Endothelial cell (in vitro differentiated cells): ENCODE measurements around the gene CNOT9. TPM values are rescaled to one million over a fixed set of nuclear protein-coding genes. Genes with fewer than 3 reads are reported as not detected.
A peak's percentile ranks its signal among the peaks of the same experiment; 100 is the strongest.
"Not testable (repeated sequence)": the region's sequence is repeated elsewhere in the genome, so short reads cannot be mapped to it uniquely, and the experiment has no call there.

Source experiments
- DNase-seq: peaks from one replicate; pipeline ENCODE4 v3.0.0; 2021; ENCODE audit warnings: low spot score
- H3K27ac Mint-ChIP-seq: one replicate; pipeline ENCODE4 v1.8.0; 2021; ENCODE audit warnings: mixed read lengths, inconsistent platforms; ENCODE audit not compliant: unreplicated experiment
- H3K27me3 Mint-ChIP-seq: one replicate; pipeline ENCODE4 v1.8.0; 2021; ENCODE audit warnings: mild to moderate bottlenecking, moderate library complexity, mixed read lengths, inconsistent platforms; ENCODE audit not compliant: unreplicated experiment
- H3K36me3 Mint-ChIP-seq: one replicate; pipeline ENCODE4 v1.8.0; 2021; ENCODE audit warnings: mild to moderate bottlenecking, low read depth, mixed read lengths, inconsistent platforms; ENCODE audit not compliant: unreplicated experiment
- H3K4me1 Mint-ChIP-seq: one replicate; pipeline ENCODE4 v1.8.0; 2021; ENCODE audit warnings: mild to moderate bottlenecking, mixed read lengths, inconsistent platforms; ENCODE audit not compliant: unreplicated experiment
- H3K4me3 Mint-ChIP-seq: one replicate; pipeline ENCODE4 v1.8.0; 2021; ENCODE audit warnings: mild to moderate bottlenecking, mixed read lengths, inconsistent platforms; ENCODE audit not compliant: unreplicated experiment
- H3K9me3 Mint-ChIP-seq: one replicate; pipeline ENCODE4 v1.8.0; 2021; ENCODE audit warnings: mixed read lengths, inconsistent platforms; ENCODE audit not compliant: unreplicated experiment
- CTCF ChIP-seq: fragments of 200-600 bp; sonication (generic); IDR thresholded peaks from one replicate; pipeline ENCODE4 v1.5.0; 2021; ENCODE audit warnings: antibody characterized with exemption; ENCODE audit not compliant: unreplicated experiment
- long read RNA-seq: library from polyadenylated mRNA; unstranded; transcript quantifications from one replicate; pipeline ENCODE4 v2.0.0, GENCODE V29; 2020; ENCODE audit not compliant: unreplicated experiment
- total RNA-seq: library from RNA; stranded (reverse); fragmentation: NEBNext Ultra II Directional; extraction: Animal tissue kit (Norgen Biotek cat#: 25700); gene quantifications from one replicate; pipeline ENCODE4 v1.2.1, GENCODE V29; 2021; ENCODE audit not compliant: unreplicated experiment

CNOT9 gene
- 56.1 TPM for total RNA-seq
- long read RNA-seq, full-length matches to known transcripts, result 5 of 23 reads
- long read RNA-seq, partial matches to known transcripts, result 0 of 23 reads
- long read RNA-seq, other reads (novel, unspliced or antisense), result 18 of 23 reads

GRCh38 chr2:218568190-218569037 is at the start of gene CNOT9, which contains the start of gene USP37:
Gene CNOT9, plus strand, starts transcription at chr2:218568839. Its CDS starts 116 bp downstream, at chr2:218568955.
Gene USP37, minus strand, starts transcription at chr2:218568351. Its CDS starts 9,698 bp downstream, at chr2:218558653.
- H3K4me1 Mint-ChIP-seq, result peaks cover 27% of the 10 kb centered on the region
- H3K27me3 Mint-ChIP-seq, result peaks cover 11% of the 10 kb centered on the region
- H3K36me3 Mint-ChIP-seq, result peaks cover 19% of the 10 kb centered on the region
- H3K9me3 Mint-ChIP-seq, result no peaks in the 10 kb centered on the region
- peak; percentile 100 for DNase-seq
- peak within 1 kb of the TSS; percentile 97 for H3K4me3 Mint-ChIP-seq
- no peak for TF ChIP-seq CTCF
- H3K27ac Mint-ChIP-seq, result peak within 1 kb of the TSS; percentile 97

GRCh38 chr2:218518876-218519275 is 49.8 kb upstream of the CNOT9 start:
- DNase-seq, result no peak
- H3K36me3 Mint-ChIP-seq, result peaks cover 19% of the 10 kb centered on the region
- no peak overlapping the region for H3K4me3 Mint-ChIP-seq

GRCh38 chr2:218523651-218524050 is 45.0 kb upstream of the CNOT9 start:
- DNase-seq, result no peak
- TF ChIP-seq CTCF, result no peak
- H3K4me3 Mint-ChIP-seq, result no peak overlapping the region
- H3K4me1 Mint-ChIP-seq, result no peaks in the 10 kb centered on the region
- H3K36me3 Mint-ChIP-seq, result peaks cover 42% of the 10 kb centered on the region
- no peak overlapping the region for H3K27ac Mint-ChIP-seq
- H3K9me3 Mint-ChIP-seq, result no peaks in the 10 kb centered on the region
- peaks cover 1% of the 10 kb centered on the region for H3K27me3 Mint-ChIP-seq

More at GRCh38 chr2:218518876-218519275, 49.8 kb upstream of the CNOT9 start:
- no peaks in the 10 kb centered on the region for H3K9me3 Mint-ChIP-seq
- no peak overlapping the region for H3K27ac Mint-ChIP-seq
- no peak for TF ChIP-seq CTCF
- H3K27me3 Mint-ChIP-seq, result peaks cover 1% of the 10 kb centered on the region
- no peaks in the 10 kb centered on the region for H3K4me1 Mint-ChIP-seq

- H3K4me3 Mint-ChIP-seq, result peak overlapping the region; percentile 25
- peaks cover 44% of the 10 kb centered on the region for H3K36me3 Mint-ChIP-seq
- not testable (repeated sequence) for H3K27ac Mint-ChIP-seq, DNase-seq, H3K9me3 Mint-ChIP-seq, H3K27me3 Mint-ChIP-seq, H3K4me1 Mint-ChIP-seq
These were observed 40.2 kb upstream of the CNOT9 start for GRCh38 chr2:218528409-218528808.

GRCh38 chr2:218529990-218530389 is 38.6 kb upstream of the CNOT9 start:
- Mint-ChIP-seq H3K27ac (no peak overlapping the region), H3K4me3 (no peak overlapping the region)

More at GRCh38 chr2:218529990-218530389, 38.6 kb upstream of the CNOT9 start:
- H3K36me3 Mint-ChIP-seq, result peaks cover 34% of the 10 kb centered on the region
- no peaks in the 10 kb centered on the region for H3K27me3 Mint-ChIP-seq
- DNase-seq, result no peak
- no peaks in the 10 kb centered on the region for H3K4me1 Mint-ChIP-seq
- no peaks in the 10 kb centered on the region for H3K9me3 Mint-ChIP-seq
- TF ChIP-seq CTCF, result no peak
